ENCODE results near the gene INTS6.

INTS6 gene

GRCh38 chr13:51324714-51325420, 128.0 kb downstream of the INTS6 start:
- in situ Hi-C loops (cut with MboI; ENCODE audit: low sequenced_read_pairs): no loop called here

- in situ Hi-C loops (cut with MboI; ENCODE audit: low sequenced_read_pairs): no loop called here
Measured at GRCh38 chr13:51323824-51324511, 128.9 kb downstream of the INTS6 start.

DNA sequence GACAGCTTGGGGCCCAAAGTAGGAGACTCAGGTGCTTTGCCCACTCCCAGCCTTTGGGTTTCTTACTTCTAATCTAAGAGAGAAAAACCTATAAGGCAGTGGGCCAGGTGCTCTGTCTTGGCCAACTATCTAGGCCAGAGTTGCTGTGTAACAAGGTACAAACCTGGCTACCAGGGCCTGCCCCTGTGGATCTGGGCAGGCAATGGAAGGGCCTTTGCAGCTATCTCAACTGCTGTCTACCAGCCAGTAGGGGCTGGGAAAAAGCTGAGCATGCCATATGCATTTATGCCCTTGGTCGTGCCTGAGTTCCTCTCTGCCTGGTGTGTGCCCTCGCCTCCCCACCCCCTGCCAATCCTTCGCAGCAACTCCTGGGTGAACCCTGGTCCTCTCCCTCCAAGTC, 130.0 kb downstream of the INTS6 start:
- in situ Hi-C loops (cut with MboI; ENCODE audit: low sequenced_read_pairs): no loop called here

DNA sequence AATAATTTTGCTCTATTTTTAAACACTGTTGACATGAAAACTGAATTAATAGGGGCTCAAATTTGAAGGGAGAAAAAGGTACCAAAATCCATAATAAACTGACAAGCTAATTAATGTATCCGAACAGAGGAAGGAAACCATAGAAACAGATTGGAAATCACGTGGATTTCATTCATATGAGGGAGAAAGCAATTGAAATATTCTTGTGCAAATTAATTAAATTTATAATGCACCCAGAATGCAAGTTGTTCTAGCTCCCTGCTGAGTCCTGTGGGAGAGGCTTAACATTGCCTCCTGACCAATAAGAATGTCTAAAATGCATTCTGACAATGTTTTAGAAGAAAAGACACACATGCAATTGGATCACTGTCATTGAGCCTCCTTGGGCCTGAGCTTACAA, 131.0 kb downstream of the INTS6 start:
- in situ Hi-C loops (cut with MboI; ENCODE audit: low sequenced_read_pairs): no loop called here

DNA sequence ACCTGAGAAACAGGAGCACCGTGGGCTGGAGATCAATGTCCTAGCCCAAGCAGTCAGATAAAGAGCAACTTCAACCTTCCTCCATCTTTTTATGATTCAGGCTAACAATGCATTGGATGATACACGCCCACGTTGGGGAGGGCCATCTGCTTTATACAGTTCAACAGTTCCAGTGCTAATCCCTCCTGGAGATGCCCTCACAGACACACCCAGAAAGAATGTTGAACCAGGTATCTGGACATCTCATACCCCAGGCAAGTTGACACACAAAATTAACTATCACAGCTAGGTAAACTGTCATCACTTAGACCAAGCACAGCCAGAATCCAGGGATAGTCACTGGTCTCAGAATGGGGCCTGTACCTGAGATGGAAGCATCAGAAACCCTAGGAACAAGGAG, 134.0 kb downstream of the INTS6 start:
- in situ Hi-C loops (cut with MboI; ENCODE audit: low sequenced_read_pairs): no loop called here

DNA sequence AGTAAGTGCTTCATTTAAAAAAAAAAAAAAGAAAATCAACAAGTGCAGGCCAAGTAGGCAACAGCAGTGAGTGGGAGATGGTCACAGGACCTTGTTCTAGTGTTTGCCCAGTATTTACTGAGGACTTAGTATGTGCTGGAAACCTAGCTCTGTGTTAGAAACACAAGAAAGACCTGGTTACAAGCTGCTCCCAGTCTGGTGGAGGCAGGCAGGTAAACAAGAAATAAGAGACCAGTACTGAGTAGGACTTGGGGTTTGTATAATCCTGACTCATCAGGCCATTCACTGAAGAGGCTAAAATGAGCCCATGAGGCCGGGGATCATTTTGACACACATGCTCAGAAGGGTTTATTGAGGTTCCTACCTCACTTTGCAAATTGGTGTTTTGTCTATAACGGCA, 134.8 kb downstream of the INTS6 start:
- in situ Hi-C loops (cut with MboI; ENCODE audit: low sequenced_read_pairs): no loop called here

- in situ Hi-C loops (cut with MboI; ENCODE audit: low sequenced_read_pairs): no loop called here
Measured at GRCh38 chr13:51317262-51317661, 135.6 kb downstream of the INTS6 start.

DNA sequence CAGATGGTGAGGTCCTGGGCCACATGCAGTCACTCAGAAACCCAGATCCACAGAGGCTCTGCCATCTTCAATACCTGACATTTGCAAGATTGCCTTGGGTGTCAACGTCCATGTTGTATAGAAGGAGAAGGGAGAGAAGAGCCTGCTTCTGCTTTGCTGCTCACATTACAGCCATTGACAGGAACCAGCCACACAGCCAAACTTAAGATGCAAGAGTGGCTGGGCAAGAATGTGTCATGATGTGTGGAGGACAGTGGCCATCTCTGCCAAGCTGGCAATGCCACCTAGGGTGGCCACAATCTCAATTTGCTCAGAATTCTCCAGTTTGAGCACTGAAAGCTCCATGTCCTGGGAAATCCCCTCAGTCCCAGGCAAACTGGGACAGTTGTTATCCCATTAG, 139.2 kb downstream of the INTS6 start:
- in situ Hi-C loops (cut with MboI; ENCODE audit: low sequenced_read_pairs): no loop called here

GRCh38 chr13:51311957-51312520, 140.8 kb downstream of the INTS6 start:
- in situ Hi-C loops (cut with MboI; ENCODE audit: low sequenced_read_pairs): no loop called here

Data from hTERT RPE-1 (cell line).